Coronary artery (tissue), 2 donors: ENCODE data around the gene CHMP4A.
A peak's percentile ranks its signal among the peaks of the same experiment; 100 is the strongest.

Experiments
- DNase-seq: peaks from one replicate; pipeline ENCODE4 v3.0.0-alpha.2; 2017; ENCODE audit warnings: low spot score
- H3K27ac ChIP-seq, 2 donors: fragments of 200-600 bp; sonication (generic); one replicate each; pipeline ENCODE4 v1.5.1; 2016 to 2019
- H3K4me3 ChIP-seq: fragments of 200-600 bp; sonication (generic); 2 replicates; pipeline ENCODE4 v1.5.1; 2016; ENCODE audit warnings: mild to moderate bottlenecking, moderate library complexity
- CTCF ChIP-seq: fragments of 200-600 bp; sonication (generic); IDR thresholded peaks from one replicate; pipeline ENCODE4 v1.5.1; 2019; ENCODE audit warnings: antibody characterized with exemption

Gene CHMP4A

GRCh38 chr14:24160499-24160849, 52.8 kb downstream of the CHMP4A start:
- DNase-seq, result no peak
- TF ChIP-seq CTCF, result no peak
- Histone ChIP-seq H3K4me3 (peak overlapping the region; percentile 80), H3K27ac (peak overlapping the region; percentile 88 to 97)

GRCh38 chr14:24159777-24160498, 53.4 kb downstream of the CHMP4A start:
- DNase-seq, result peak; percentile 68
- no peak overlapping the region for H3K4me3 ChIP-seq
- no peak for TF ChIP-seq CTCF
- peak overlapping the region in 1 of 2 donors; percentile 97 for H3K27ac ChIP-seq
